Erythroblast (primary cell): Measurements from ENCODE around the gene SYAP1.

Experiments
- DNase-seq, 2 experiments: peaks; one replicate each; lab custom pipeline; 2025; lab: John Stamatoyannopoulos, UW
- GATA1 ChIP-seq: IDR thresholded peaks from 2 replicates; pipeline ENCODE4 v1.6.1; 2011; ENCODE audit warnings: low read depth, mild to moderate bottlenecking, control low read depth, low read length, moderate library complexity
- POLR2A ChIP-seq: IDR thresholded peaks from 2 replicates; pipeline ENCODE4 v1.6.1; 2011; ENCODE audit warnings: mild to moderate bottlenecking, low read length

SYAP1 gene

DNA sequence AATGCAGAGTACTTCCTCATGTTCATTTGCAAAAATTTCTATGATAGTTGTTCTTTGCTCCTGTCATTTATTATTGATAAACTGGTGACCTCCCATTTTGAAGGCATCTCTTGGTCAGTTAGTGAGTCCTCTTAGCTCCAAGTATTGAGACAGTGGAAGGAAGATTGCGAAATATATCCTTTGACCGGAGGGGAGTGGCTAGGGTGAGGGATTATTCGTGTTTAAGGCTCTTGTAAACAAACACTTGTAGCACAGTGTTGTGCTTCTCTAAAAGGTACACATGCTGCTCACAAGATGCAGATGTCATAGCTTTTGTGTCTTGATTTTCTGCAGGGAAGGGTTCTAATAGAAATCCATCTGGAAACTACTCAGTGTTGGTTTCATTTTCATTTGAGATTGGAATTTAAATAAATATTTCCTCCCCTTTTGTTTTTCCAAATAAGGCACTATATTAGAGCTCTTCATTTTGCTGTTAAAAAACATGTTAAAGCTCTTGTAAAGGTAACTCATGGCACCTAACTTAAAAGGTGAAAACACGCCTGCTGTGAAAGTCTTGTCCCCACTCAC, 88.6 kb downstream of the SYAP1 start:
- no peak for TF ChIP-seq POLR2A
- TF ChIP-seq GATA1, result no peak
- peak; percentile 33 to 55 for DNase-seq

DNA sequence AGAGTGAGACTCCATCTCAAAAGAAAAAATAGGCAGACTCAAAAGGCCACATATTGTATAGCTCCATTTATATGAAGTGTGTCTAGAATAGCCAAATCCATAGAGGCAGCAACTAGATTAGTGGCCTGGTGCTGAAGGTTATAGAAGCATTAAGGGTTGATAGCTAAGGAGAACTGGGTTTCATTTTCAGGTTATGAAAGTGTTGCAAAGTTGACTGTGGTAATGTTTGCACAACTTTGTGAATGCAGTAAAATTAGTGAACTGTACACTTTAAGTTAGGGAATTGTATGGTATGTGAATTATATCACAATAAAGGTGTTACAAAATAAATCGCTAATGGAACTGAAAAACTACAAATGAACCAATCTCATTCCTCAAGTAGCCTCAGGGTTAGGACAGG, 95.2 kb downstream of the SYAP1 start:
- no peak for DNase-seq
- no peak for TF ChIP-seq GATA1
- no peak for TF ChIP-seq POLR2A
